ENCODE measurements around the gene ALDH1A2. TPM values are rescaled to one million over a fixed set of nuclear protein-coding genes. Genes with fewer than 3 reads are reported as not detected.
"Not testable (repeated sequence)": the region's sequence is repeated elsewhere in the genome, so short reads cannot be mapped to it uniquely, and the experiment has no call there.

Gene ALDH1A2
- total RNA-seq, 1 donor from 2014 or later, result 3.3 TPM

- DNase-seq (ENCODE audit: low spot score in 2 of 2) (no peak), FAIRE-seq (no peak)
Measured at GRCh38 chr15:58069008-58069407, 3.5 kb upstream of the ALDH1A2 start.

GRCh38 chr15:58066042-58066867, 744 bp upstream of the ALDH1A2 start:
- no peak for FAIRE-seq
- DNase-seq (ENCODE audit: low spot score in 2 of 2), result peak; percentile 49 to 50

- FAIRE-seq, result no peak
- DNase-seq (ENCODE audit: low spot score in 2 of 2), result no peak
Measured at GRCh38 chr15:58064980-58065444, 499 bp downstream of the ALDH1A2 start.

- FAIRE-seq (no peak), DNase-seq (ENCODE audit: low spot score in 2 of 2) (no peak)
Measured at GRCh38 chr15:58064082-58064979, 1.2 kb downstream of the ALDH1A2 start.

- DNase-seq (ENCODE audit: low spot score in 2 of 2), result no peak
- no peak for FAIRE-seq
Measured at GRCh38 chr15:58063614-58064013, 1.9 kb downstream of the ALDH1A2 start.

GRCh38 chr15:58062983-58063382, 2.5 kb downstream of the ALDH1A2 start:
- FAIRE-seq, result no peak
- no peak for DNase-seq (ENCODE audit: low spot score in 2 of 2)

- no peak for DNase-seq (ENCODE audit: low spot score in 2 of 2)
- no peak for FAIRE-seq
Measured at GRCh38 chr15:58062175-58062574, 3.3 kb downstream of the ALDH1A2 start.

- FAIRE-seq (no peak), DNase-seq (ENCODE audit: low spot score in 2 of 2) (no peak)
Measured at GRCh38 chr15:58060575-58060974, 4.9 kb downstream of the ALDH1A2 start.

GRCh38 chr15:58058729-58059128, 6.8 kb downstream of the ALDH1A2 start:
- DNase-seq (ENCODE audit: low spot score in 2 of 2), result no peak
- FAIRE-seq, result no peak

- DNase-seq (ENCODE audit: low spot score in 2 of 2), result no peak
- FAIRE-seq, result no peak
Measured at GRCh38 chr15:58058073-58058472, 7.4 kb downstream of the ALDH1A2 start.

- DNase-seq (ENCODE audit: low spot score in 2 of 2) (no peak), FAIRE-seq (no peak)
Measured at GRCh38 chr15:58057559-58057958, 8.0 kb downstream of the ALDH1A2 start.

- DNase-seq (ENCODE audit: low spot score in 2 of 2), result no peak
- no peak for FAIRE-seq
Measured at GRCh38 chr15:58056015-58056414, 9.5 kb downstream of the ALDH1A2 start.

- FAIRE-seq (no peak), DNase-seq (ENCODE audit: low spot score in 2 of 2) (no peak)
Measured at GRCh38 chr15:58053315-58054153, 12.0 kb downstream of the ALDH1A2 start.

GRCh38 chr15:58052334-58052733, 13.2 kb downstream of the ALDH1A2 start:
- FAIRE-seq, result no peak

GRCh38 chr15:58049520-58050227, 15.8 kb downstream of the ALDH1A2 start:
- FAIRE-seq (no peak), DNase-seq (ENCODE audit: low spot score in 2 of 2) (no peak)

More at GRCh38 chr15:58052334-58052733, 13.2 kb downstream of the ALDH1A2 start:
- DNase-seq (ENCODE audit: low spot score in 2 of 2), result no peak

- DNase-seq (ENCODE audit: low spot score in 2 of 2) (no peak), FAIRE-seq (no peak)
Measured at GRCh38 chr15:58048261-58048660, 17.2 kb downstream of the ALDH1A2 start.

- FAIRE-seq, result no peak
- no peak for DNase-seq (ENCODE audit: low spot score in 2 of 2)
Measured at GRCh38 chr15:58047149-58047548, 18.4 kb downstream of the ALDH1A2 start.

GRCh38 chr15:58046467-58046866, 19.0 kb downstream of the ALDH1A2 start:
- no peak for FAIRE-seq
- DNase-seq (ENCODE audit: low spot score in 2 of 2), result no peak

- not testable (repeated sequence) for DNase-seq (ENCODE audit: low spot score in 2 of 2); FAIRE-seq
Measured at GRCh38 chr15:58045376-58045775, 20.1 kb downstream of the ALDH1A2 start.

GRCh38 chr15:58044551-58044950, 21.0 kb downstream of the ALDH1A2 start:
- DNase-seq (ENCODE audit: low spot score in 2 of 2) (no peak), FAIRE-seq (no peak)
